GM12872 (cell line): ENCODE measurements around the gene NXN.
A peak's percentile ranks its signal among the peaks of the same experiment; 100 is the strongest.

Source experiments
- TF ChIP-seq, protein P1 (sequence below): IDR thresholded peaks from 3 replicates; pipeline ENCODE4 v1.5.1; 2011; ENCODE audit warnings: low read depth, mild to moderate bottlenecking, low read length, moderate library complexity; ENCODE audit not compliant: insufficient read depth

The NXN gene

DNA sequence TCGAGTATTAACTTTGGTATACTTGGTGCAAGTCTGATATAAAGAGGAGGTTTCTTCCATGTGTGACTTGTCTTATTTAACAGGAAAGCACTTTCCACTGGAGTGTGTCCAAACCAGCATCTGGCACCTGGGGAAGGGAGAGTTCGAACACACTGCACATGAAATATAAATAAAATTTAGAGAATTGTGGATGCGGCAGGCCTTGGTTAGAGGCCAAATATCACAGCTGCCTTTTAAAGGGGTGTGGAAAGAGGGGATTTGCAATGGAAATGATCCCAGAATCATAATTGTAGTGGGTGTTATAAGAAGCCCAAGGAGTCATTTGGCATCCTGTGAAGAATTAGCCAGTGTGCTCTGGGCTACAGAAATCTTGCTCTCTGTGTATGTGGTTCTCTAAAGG is 4.3 kb upstream of the NXN start:
- TF ChIP-seq, protein P1, sequence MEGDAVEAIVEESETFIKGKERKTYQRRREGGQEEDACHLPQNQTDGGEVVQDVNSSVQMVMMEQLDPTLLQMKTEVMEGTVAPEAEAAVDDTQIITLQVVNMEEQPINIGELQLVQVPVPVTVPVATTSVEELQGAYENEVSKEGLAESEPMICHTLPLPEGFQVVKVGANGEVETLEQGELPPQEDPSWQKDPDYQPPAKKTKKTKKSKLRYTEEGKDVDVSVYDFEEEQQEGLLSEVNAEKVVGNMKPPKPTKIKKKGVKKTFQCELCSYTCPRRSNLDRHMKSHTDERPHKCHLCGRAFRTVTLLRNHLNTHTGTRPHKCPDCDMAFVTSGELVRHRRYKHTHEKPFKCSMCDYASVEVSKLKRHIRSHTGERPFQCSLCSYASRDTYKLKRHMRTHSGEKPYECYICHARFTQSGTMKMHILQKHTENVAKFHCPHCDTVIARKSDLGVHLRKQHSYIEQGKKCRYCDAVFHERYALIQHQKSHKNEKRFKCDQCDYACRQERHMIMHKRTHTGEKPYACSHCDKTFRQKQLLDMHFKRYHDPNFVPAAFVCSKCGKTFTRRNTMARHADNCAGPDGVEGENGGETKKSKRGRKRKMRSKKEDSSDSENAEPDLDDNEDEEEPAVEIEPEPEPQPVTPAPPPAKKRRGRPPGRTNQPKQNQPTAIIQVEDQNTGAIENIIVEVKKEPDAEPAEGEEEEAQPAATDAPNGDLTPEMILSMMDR, result no peak

DNA sequence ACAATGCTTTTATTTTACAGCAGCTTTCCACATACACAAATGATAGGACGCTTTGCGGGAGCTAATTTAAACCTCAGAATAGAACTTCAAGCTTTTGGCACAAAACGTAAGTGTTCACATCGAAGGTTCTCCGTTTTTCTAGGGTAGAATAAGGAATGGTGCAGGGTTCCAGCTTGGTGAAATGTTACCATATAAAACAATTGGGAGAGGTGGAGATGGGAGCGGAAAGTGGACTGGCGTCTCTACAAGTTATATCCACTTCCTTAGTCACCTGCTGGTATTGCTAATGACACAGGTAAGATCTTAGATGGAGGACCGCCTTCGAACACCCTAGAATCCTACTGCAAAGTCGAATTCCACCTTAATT is 1.7 kb upstream of the NXN start:
- TF ChIP-seq, protein P1, result no peak

DNA sequence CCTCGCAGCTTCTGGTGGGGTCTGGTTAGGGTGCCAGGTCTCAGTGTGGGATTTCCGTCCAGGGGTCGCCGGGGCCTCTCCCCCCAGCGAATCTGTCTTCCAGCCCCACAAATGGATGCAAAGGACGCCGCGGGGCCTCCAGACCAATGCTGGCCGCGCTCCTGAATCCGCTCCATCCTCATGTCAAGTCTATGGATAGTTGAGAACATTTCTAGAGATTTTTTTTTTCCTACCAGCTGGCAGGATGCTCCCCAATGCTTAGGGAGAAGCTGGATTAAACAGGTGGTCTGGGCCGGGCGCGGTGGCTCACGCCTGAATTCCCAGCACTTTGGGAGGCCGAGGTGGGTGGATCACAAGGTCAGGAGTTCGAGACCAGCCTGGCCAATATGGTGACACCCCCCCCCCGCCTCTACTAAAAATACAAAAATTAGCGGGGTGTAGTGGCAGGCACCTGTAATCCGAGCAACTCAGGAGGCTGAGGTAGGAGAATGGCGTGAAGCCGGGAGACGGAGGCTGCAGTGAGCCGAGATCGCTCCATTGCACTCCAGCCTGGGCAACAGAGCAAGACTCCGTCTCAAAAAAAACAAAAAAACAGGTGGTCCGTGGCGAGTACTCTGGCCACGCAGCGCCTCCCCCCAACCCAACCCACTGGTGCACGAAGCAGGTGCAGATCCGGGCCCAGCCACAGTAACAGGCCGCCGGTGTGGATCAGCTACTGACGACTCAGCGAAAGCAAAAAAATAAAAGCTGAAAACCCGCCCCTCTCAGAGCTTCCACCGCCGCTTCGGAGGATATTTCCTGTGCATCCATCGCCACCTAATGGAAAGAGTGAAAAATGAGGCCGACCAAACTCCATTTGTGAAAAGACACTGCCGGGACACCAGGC is 1.1 kb upstream of the NXN start:
- TF ChIP-seq, protein P1, result peak; percentile 63

DNA sequence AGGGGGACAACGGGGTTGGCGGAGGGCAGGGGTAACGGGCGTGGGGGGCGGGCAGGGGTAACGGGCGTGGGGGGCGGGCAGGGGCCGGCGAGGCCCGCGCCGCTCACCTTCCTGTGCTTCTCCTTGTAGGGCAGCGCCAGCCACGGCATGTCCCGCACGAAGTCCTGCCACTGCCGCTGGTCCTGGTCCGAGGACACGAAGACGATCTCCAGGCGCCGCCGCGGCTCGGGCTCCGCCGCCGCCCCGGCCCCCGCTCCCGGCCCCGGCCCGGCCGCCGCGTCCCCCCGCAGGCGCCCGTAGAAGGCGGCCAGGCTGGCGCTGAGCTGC is 401 bp downstream of the NXN start:
- TF ChIP-seq, protein P1, result no peak

DNA sequence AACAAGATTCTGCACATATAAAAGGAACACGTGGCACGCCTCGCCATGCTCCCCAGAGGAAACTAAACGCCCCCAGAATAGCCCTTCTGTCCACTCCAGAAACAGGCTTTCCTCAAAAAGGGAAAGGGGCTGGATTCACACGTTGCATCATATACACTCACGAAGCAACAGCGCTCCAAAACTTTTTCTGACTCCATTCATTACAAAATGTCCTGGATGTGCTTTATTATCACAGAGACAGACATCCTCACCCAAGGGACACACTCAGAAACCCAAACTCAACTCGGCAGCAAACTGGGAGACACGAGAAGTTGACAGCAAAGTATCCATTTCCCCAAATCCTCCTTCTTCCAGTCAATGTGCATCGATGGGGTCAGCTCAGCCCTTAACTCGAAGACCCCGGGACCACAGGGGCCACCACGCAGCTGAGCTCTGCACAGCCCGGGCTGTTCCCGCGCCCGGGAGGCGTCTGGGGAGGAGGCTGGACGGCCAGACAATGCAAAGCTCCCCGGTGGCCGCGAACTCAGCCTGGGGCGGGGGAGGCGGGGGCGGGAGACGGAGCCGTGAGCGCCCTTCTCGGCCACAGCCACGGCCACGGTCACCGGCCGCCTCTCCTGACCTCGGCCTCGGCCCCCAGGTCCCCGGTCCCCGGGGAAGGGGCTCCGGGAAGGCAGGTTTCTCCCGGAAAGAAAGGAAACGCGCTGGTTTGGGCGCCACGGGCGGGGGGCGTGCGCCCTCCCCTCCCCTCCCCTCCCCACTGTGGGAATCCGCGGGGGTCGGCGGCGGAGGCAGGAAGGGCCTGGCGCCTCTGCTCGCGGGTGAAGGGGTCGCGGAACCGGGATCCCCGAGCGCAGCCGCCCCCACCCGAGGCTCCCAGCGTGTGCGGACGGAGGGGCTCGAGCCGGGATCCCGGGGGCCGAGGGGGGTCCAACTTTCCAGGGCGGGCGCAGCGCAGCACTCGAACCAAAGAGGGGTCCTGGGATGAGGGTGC is 1.2 kb downstream of the NXN start:
- TF ChIP-seq, protein P1, result no peak

DNA sequence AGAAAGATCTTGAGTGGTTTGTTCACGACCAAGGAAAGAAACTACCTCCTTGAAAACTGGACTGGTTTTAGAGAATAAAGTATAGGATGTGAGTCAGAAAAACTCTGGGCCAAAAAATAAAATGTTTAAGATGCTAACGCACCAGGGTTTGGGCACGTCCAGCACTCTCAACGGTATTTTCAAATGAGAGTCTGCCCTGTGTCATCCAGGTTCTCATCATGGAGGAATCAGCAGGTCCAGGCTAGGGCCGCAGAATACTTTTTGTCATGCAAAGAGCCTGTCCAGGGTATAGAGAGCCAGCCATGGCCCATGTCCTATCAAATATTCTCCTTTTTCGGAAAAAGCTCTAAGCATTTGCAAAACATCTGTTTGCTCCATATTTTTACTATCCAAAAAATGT is 2.4 kb downstream of the NXN start:
- TF ChIP-seq, protein P1, result no peak

DNA sequence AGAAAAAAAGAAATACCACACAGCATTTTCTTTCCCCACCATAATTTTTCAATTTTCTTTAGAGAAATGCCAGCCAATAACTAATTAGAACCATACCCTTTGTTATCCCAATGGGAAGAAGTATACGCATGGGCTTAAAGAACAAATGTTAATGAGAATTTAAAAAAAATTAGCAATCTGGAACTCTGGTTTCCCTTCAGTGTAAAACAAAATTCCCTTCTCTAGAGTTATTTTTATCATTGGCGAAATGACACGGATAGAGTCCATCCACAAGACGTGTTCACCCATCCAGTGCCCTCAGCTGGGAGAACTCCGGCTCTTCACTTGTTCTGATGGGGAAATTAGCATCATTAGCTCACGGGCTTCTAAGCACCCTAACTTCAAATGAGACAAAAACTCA is 3.3 kb downstream of the NXN start:
- TF ChIP-seq, protein P1, result no peak
